Measurements from ENCODE around the gene ZC2HC1C.

GRCh38 chr14:75032939-75033338 lies 36.5 kb upstream of the ZC2HC1C start:
- TF ChIP-seq L3MBTL2 (conservative IDR thresholded peaks at IDR 0.05) = no peak
- TF ChIP-seq ZNF384 (IDR thresholded peaks at IDR 0.05) = no peak
- TF ChIP-seq NFRKB (IDR thresholded peaks at IDR 0.05) = no peak
- no peak for TF ChIP-seq TARDBP (IDR thresholded peaks at IDR 0.05)
- no peak for TF ChIP-seq ARNT (IDR thresholded peaks at IDR 0.05)
- no peak for TF ChIP-seq SP1 (IDR thresholded peaks at IDR 0.05)

All from HEK293T (cell line).